Measurements from ENCODE around the gene FMN1.
"Not testable (repeated sequence)": the region's sequence is repeated elsewhere in the genome, so short reads cannot be mapped to it uniquely, and the experiment has no call there.

Gene FMN1

DNA sequence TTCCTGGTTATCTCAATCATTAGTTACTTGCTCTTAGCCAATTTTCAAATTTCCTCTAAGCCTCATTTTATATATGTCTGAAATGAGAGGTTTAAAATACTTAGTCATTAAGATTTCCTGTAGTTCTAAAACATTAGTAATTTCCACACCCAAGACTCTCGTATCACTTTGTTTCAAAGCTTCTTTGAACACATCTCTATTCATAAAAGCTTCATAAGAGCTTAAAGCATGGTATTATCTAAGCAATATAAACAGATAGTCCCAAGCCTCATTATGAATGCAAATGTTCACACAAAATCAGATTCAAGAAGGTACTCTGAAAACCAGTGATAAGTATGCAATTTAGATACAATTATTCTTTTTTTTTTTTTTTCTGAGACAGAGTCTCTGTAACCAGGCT, 217.0 kb downstream of the FMN1 start:
- Mint-ChIP-seq H3K27me3 (peaks cover 6% of the 10 kb centered on the region), H3K27ac (no peak overlapping the region), H3K4me3 (no peak overlapping the region), H3K4me1 (ENCODE audit: low read depth) (no peaks in the 10 kb centered on the region), H3K36me3 (ENCODE audit: low read depth) (no peaks in the 10 kb centered on the region), H3K9me3 (no peaks in the 10 kb centered on the region)
- intact Hi-C loops (cut with micrococcal nuclease), result no loop called here

DNA sequence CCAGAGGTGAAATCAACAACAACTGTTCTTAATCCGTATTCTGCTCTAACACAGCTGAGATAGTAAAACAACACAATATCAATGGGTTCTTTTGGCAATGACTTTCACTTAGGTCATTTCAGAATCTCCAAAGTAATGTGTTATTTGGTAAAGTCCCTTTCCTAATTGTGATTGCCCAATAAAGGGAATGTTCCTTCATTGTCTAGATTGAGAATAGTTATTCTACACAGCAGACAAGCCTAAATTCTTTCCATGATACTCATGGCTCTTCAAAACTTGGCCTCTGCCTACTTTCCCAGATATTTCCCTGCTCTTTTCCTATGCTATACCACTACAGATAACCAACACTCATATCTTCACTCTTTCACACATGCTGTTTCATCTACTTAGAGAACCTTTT, 219.8 kb downstream of the FMN1 start:
- Mint-ChIP-seq H3K27ac (no peak overlapping the region), H3K4me3 (no peak overlapping the region), H3K4me1 (ENCODE audit: low read depth) (no peaks in the 10 kb centered on the region), H3K27me3 (peaks cover 6% of the 10 kb centered on the region), H3K9me3 (no peaks in the 10 kb centered on the region), H3K36me3 (ENCODE audit: low read depth) (no peaks in the 10 kb centered on the region)
- intact Hi-C loops (cut with micrococcal nuclease), result no loop called here

DNA sequence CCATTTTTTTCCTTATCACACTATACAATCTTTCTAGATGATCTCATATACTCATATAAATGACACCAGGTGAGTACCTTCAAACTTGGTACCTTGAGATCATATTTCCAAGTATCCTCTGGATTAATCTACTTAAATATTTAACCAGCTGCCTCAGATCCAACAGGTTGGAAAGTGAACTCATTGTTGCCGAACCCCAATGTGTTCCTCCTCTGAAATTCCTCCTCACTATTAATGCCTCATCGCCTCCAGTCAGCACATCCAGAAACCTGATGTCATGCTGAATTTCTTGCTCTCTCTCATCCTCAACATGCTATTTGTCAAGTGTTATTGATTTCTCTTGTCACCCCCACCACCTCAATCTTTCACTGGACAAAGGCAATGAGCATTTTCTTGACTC, 221.8 kb downstream of the FMN1 start:
- Mint-ChIP-seq H3K36me3 (ENCODE audit: low read depth) (peaks cover 10% of the 10 kb centered on the region), H3K9me3 (no peaks in the 10 kb centered on the region), H3K4me3 (no peak overlapping the region), H3K27ac (no peak overlapping the region), H3K27me3 (peaks cover 6% of the 10 kb centered on the region), H3K4me1 (ENCODE audit: low read depth) (no peaks in the 10 kb centered on the region)
- intact Hi-C loops (cut with micrococcal nuclease), result no loop called here

DNA sequence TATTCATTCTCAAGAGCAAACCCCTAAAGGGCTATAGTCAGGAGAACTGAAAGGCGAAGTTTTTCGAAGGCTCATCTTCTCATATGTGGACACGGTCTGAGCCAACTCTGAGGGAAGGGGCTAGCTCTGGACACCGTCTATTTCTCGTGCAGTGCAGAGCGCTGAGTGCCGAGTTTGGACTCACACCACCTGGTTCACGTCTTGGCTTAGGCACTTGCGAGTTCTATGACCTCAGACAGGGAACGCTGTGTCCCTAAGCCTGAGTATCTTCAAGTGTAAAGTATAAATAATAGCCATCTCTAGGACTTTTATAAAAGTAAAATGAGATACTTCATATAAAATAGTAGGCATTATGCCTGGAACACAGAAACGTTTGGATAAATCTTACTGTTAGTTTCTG, 223.7 kb downstream of the FMN1 start:
- Mint-ChIP-seq H3K36me3 (ENCODE audit: low read depth) (peaks cover 15% of the 10 kb centered on the region), H3K4me3 (no peak overlapping the region), H3K27me3 (peaks cover 2% of the 10 kb centered on the region), H3K9me3 (no peaks in the 10 kb centered on the region), H3K27ac (no peak overlapping the region), H3K4me1 (ENCODE audit: low read depth) (no peaks in the 10 kb centered on the region)
- intact Hi-C loops (cut with micrococcal nuclease), result no loop called here

DNA sequence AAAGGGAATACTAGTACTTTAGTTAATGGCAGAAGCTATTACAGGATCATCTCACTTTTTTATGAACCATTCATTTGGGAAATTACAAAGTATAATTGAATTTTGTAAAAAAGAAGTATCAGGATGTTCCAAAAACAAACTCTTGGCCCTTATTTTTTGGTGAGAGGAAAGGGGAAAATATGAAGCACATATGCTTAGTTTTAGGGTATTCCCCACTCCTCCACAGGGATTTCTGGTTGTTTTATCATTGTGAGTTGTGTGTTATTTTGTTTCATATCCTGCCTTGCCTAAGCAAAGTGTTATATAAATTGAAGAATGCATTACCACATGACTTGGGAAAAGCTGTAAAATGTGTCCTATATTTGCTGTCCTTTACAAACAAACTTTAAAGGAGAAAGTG, 227.0 kb downstream of the FMN1 start:
- intact Hi-C loops (cut with micrococcal nuclease), result no loop called here

DNA sequence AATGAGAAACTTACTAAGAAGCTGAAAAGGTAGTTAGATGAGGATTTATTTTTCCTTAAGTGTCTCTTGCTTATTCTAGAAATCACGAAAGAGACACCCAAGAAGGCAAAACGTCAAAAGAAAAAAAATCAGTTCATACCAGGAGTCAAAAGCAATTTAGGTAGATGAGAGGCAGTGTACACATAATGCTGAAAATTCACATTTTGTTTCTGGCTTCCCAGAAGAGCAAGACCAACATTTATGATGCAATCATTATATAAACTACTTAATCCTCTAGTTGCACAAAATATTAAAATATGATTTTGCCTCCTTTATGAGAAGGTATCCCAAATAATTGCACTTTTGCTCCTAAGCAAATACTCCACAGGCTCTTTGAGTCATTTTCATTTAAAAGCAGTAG, 228.0 kb downstream of the FMN1 start:
- intact Hi-C loops (cut with micrococcal nuclease), result no loop called here
- Mint-ChIP-seq H3K36me3 (ENCODE audit: low read depth) (peaks cover 21% of the 10 kb centered on the region), H3K27me3 (no peaks in the 10 kb centered on the region), H3K9me3 (no peaks in the 10 kb centered on the region), H3K4me3 (no peak overlapping the region), H3K4me1 (ENCODE audit: low read depth) (no peaks in the 10 kb centered on the region), H3K27ac (no peak overlapping the region)

More for the DNA sequence above, 227.0 kb downstream of the FMN1 start:
- H3K9me3 Mint-ChIP-seq, result no peaks in the 10 kb centered on the region
- no peaks in the 10 kb centered on the region for H3K27me3 Mint-ChIP-seq
- no peak overlapping the region for H3K27ac Mint-ChIP-seq
- H3K4me1 Mint-ChIP-seq (ENCODE audit: low read depth), result no peaks in the 10 kb centered on the region
- no peak overlapping the region for H3K4me3 Mint-ChIP-seq
- H3K36me3 Mint-ChIP-seq (ENCODE audit: low read depth), result peaks cover 21% of the 10 kb centered on the region

DNA sequence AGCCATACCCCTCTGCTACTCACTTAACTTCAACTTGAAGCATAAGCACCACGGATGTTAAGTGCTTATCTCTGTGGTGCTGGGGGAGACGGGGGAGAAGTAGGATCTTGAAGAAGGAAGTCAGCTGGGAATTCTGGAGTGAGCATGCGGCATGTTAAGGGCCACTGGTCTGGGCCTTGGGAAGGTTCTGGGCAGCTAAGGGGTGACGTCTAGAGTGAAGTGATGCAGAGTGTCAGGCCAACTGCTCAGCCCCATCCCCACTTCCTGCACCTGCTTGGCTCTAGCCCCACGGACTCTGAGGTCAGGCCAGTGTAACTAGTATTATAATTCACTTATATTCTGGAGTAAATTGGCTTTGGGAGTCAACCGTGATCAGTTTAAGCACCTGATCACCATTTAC, 228.6 kb downstream of the FMN1 start:
- intact Hi-C loops (cut with micrococcal nuclease), result no loop called here
- H3K9me3 Mint-ChIP-seq, result no peaks in the 10 kb centered on the region
- H3K4me1 Mint-ChIP-seq (ENCODE audit: low read depth), result no peaks in the 10 kb centered on the region
- H3K4me3 Mint-ChIP-seq, result no peak overlapping the region
- H3K27me3 Mint-ChIP-seq, result no peaks in the 10 kb centered on the region
- H3K36me3 Mint-ChIP-seq (ENCODE audit: low read depth), result peaks cover 21% of the 10 kb centered on the region
- no peak overlapping the region for H3K27ac Mint-ChIP-seq

DNA sequence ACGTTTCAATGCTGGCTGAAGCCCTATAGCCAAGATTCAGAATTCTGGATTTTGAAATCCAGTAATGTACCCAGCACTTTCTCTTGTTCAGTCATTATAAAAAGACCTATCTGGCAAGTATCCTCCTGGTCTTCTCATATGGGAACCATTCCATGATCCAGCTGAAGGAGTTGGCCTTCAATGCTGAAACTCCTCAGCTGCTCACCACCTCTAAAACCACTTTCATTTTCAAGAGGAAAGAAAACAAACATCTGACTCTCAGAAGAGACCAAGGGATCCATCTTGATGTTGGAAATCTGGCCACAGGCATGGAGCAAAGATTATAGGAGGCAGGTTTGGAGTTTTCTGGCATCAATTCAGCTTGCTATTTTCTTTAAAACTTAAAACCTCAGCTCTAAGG, 235.4 kb downstream of the FMN1 start:
- no peak overlapping the region for H3K4me3 Mint-ChIP-seq
- H3K27ac Mint-ChIP-seq, result no peak overlapping the region
- no peaks in the 10 kb centered on the region for H3K4me1 Mint-ChIP-seq (ENCODE audit: low read depth)
- no peaks in the 10 kb centered on the region for H3K27me3 Mint-ChIP-seq
- no peaks in the 10 kb centered on the region for H3K9me3 Mint-ChIP-seq
- intact Hi-C loops (cut with micrococcal nuclease), result no loop called here
- H3K36me3 Mint-ChIP-seq (ENCODE audit: low read depth), result peaks cover 6% of the 10 kb centered on the region

DNA sequence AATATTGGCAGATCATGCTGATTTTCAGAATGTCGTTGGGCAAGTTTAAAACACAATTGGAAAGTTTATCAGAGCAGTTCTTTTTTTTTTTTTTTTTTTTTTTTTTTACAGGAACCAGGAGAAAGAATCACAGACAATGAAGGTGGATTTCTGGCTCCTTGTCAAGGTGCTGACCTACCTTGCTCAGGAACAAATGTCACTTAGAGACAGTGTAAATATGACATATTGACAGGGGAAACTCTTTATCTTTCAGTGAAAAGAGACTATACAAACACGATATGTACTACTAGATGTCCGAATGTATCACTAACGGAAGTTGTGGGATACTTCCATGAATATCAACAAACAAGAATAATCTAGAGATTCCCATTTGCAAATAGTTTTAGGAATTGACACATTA, 237.3 kb downstream of the FMN1 start:
- intact Hi-C loops (cut with micrococcal nuclease), result no loop called here
- H3K4me3 Mint-ChIP-seq, result no peak overlapping the region
- no peaks in the 10 kb centered on the region for H3K9me3 Mint-ChIP-seq
- H3K4me1 Mint-ChIP-seq (ENCODE audit: low read depth), result peaks cover 14% of the 10 kb centered on the region
- no peak overlapping the region for H3K27ac Mint-ChIP-seq
- H3K36me3 Mint-ChIP-seq (ENCODE audit: low read depth), result no peaks in the 10 kb centered on the region
- no peaks in the 10 kb centered on the region for H3K27me3 Mint-ChIP-seq

DNA sequence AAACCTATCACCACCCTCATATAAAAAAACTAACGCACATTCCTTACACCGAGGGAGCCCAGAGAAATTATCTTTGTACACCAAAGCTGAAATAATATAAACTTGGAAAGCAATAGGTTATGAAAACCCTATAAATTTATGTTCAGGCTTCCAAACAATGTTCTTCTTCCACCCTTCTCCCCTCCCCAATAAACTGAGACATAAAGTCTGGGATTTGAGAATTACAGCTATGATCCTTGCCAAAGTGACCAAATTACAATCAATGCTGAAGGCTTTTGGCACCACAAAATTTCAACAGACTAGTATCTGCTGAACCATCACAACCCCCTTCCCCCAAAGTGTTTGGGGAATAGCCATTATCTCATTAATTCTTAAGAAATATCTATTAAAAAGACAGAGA, 237.8 kb downstream of the FMN1 start:
- Mint-ChIP-seq H3K27me3 (no peaks in the 10 kb centered on the region), H3K27ac (no peak overlapping the region), H3K9me3 (no peaks in the 10 kb centered on the region), H3K36me3 (ENCODE audit: low read depth) (no peaks in the 10 kb centered on the region), H3K4me1 (ENCODE audit: low read depth) (peaks cover 18% of the 10 kb centered on the region), H3K4me3 (no peak overlapping the region)
- intact Hi-C loops (cut with micrococcal nuclease), result no loop called here

DNA sequence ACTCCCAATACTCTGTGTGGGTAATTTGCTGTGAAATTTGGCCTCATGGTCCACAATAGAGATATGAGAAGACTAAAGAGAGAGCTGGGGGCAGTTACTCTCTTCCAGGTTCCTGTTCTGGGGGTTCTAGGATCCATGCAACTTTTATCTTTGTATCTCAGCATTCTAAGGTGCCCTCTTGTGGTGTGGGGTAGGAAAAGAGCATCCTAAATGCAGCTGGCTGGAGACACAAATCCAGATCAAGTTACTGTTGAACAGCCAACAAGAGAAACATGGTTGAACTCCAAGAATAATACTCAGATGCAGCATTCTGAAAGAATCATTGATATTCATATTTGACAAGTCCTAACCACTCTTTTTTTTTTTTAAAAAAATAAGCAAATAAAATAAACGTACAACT, 238.5 kb downstream of the FMN1 start:
- H3K36me3 Mint-ChIP-seq (ENCODE audit: low read depth), result no peaks in the 10 kb centered on the region
- no peak overlapping the region for H3K4me3 Mint-ChIP-seq
- peaks cover 18% of the 10 kb centered on the region for H3K4me1 Mint-ChIP-seq (ENCODE audit: low read depth)
- H3K9me3 Mint-ChIP-seq, result no peaks in the 10 kb centered on the region
- no peak overlapping the region for H3K27ac Mint-ChIP-seq
- no peaks in the 10 kb centered on the region for H3K27me3 Mint-ChIP-seq
- intact Hi-C loops (cut with micrococcal nuclease), result no loop called here

DNA sequence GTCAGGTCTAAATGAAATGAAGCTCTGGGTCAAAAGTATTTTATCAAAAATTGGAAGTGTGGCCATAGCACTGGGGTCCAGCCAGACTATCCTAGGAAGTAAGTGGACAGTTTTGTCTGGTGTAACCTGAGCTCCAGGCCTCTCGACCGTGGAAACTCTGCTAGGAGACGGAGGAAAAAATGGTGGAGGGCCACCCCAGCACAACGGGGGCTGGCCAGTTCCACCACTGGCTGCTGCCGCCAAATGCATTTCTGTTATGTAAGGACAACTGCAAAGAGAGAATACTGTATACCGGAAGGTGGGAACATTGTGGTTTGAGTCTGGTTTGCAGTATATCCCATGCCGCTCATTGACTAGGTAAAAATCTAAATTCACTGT, 241.0 kb downstream of the FMN1 start:
- Mint-ChIP-seq H3K4me1 (ENCODE audit: low read depth) (peaks cover 18% of the 10 kb centered on the region), H3K9me3 (peaks cover 8% of the 10 kb centered on the region), H3K4me3 (no peak overlapping the region), H3K36me3 (ENCODE audit: low read depth) (no peaks in the 10 kb centered on the region), H3K27ac (no peak overlapping the region), H3K27me3 (no peaks in the 10 kb centered on the region)
- intact Hi-C loops (cut with micrococcal nuclease), result no loop called here

DNA sequence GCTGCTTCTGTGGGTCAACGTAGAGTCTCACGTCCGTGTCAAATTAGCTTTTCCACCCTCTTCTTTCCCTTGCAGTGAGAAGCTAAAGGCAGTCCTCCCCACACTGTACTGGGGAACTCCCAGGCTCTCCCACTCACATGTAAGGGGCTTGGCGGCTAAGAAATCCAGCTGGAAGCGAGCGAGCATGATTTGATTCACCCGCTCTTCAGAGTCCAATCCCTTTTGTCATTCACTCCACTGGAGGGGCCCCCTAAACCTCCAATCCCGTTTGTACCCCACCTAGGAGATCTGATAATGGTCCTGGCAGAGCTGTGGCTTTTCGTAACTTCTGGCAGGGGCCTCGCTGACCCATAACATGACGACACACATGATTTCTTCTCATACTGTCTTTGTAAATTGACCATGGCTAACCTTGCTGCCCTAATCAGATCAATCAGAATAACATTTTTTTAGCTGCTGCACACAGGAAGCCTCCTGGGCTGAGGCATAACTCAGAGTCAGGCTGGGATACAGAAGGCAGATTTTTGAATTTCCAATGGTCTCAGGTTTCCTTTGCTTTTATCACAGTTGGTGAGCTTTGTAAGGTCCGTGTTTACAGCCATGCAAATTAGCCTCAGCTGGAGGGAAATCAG, 241.5 kb downstream of the FMN1 start:
- H3K9me3 Mint-ChIP-seq, result peaks cover 8% of the 10 kb centered on the region
- H3K27me3 Mint-ChIP-seq, result no peaks in the 10 kb centered on the region
- intact Hi-C loops (cut with micrococcal nuclease), result no loop called here
- H3K27ac Mint-ChIP-seq, result no peak overlapping the region
- no peaks in the 10 kb centered on the region for H3K36me3 Mint-ChIP-seq (ENCODE audit: low read depth)
- H3K4me1 Mint-ChIP-seq (ENCODE audit: low read depth), result peaks cover 18% of the 10 kb centered on the region
- no peak overlapping the region for H3K4me3 Mint-ChIP-seq

DNA sequence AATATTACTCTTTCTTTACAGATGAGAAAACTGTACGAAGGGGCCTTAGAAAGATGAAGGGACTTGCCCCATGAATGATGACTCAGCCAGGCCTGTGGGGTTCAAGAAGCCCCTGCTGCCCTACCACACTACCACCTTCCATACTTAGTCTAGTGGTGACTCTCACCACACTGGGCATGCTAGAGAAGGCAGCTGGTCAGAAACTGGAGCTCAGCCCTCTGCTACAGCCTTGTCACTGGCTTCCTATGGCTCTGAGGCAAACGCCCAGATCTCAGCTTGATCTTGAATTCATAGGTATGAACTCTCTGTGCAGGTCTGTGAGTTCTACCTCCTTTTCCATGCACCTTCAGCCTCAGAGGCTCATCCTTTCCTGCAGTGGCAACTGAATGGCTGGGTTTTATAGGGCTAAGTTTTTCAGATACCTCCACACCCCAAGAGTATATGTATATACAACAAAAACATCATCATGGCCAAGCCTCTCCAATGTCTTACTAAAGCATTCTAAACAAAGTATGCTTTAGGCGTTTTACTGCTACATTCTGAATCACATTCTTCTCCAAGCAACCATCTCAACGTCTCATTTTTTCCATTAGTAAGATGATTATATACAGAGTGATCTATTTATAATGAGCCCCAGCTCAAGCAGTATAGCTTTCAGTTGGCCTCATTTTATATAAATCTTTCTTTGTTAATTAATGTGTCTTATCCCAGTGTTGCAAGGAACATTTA, 242.6 kb downstream of the FMN1 start:
- no peaks in the 10 kb centered on the region for H3K36me3 Mint-ChIP-seq (ENCODE audit: low read depth)

DNA sequence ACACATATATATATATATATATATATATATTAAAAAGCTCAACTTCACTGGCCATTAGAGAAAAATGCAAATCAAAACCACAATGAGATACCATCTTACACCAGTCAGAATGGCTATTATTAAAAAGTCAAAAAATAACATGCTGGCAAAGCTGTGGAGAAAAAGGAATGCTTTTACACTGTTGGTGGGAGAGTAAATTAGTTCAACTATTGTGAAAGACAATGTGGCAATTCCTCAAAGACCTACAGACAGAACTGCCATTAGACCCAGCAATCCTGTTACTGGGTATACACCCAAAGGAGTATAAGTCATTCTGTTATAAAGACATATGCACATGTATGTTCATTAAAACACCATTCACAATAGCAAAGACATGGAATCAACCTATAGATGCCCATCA, 244.5 kb downstream of the FMN1 start:
- H3K9me3 Mint-ChIP-seq; intact Hi-C loops (cut with micrococcal nuclease); H3K27ac Mint-ChIP-seq; H3K4me3 Mint-ChIP-seq; H3K27me3 Mint-ChIP-seq; H3K36me3 Mint-ChIP-seq (ENCODE audit: low read depth): not testable (repeated sequence)
- peaks cover 18% of the 10 kb centered on the region for H3K4me1 Mint-ChIP-seq (ENCODE audit: low read depth)

More for the DNA sequence above, 242.6 kb downstream of the FMN1 start:
- Mint-ChIP-seq H3K27me3 (no peaks in the 10 kb centered on the region), H3K27ac (no peak overlapping the region), H3K4me1 (ENCODE audit: low read depth) (peaks cover 18% of the 10 kb centered on the region), H3K9me3 (peaks cover 8% of the 10 kb centered on the region), H3K4me3 (no peak overlapping the region)
- intact Hi-C loops (cut with micrococcal nuclease), result no loop called here
